ENCODE data around the gene STK32C. TPM values are rescaled to one million over a fixed set of nuclear protein-coding genes. Genes with fewer than 3 reads are reported as not detected.

The STK32C gene
- total and polyA plus RNA-seq, 10 of the 15 experiments (the other 5 are each of a cell fraction or from before 2014, with no cell fraction given) = 1.5 to 18.1 (median 6.4) TPM

DNA sequence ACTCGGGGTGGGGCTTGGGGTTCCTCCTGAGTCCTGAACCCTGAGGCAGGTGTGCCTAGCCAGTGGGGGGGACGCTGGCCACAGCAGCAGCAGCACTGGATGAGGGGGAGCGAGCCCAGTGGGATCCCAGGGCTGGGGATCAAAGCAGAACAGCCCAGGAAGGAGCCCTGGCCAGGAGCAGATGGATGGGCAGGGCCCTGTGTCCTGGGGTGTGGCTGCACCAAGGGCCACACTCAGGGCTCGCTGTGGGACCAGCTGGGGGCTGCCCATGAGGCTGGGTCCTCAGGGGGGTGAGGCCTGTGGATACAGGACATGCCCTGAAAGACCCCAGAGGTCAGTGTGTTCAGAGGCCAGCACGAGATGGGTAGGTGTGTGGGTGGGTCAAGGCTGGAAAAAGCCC, 50.9 kb downstream of the STK32C start:
- H3K4me1 ChIP-seq (ENCODE audit: control insufficient read depth, insufficient read depth, low read length) = no peaks in the 10 kb centered on the region
- FAIRE-seq (no peak), DNase-seq (ENCODE audit: low read depth, low spot score) (no peak), ATAC-seq (no peak)
- RAD21 ChIA-PET (ENCODE audit: unreplicated experiment) = no interaction called here
- H3K4me3 ChIP-seq = no peak overlapping the region
- in situ Hi-C loops (cut with MboI) = no loop called here
- H3K4me2 ChIP-seq (ENCODE audit: control insufficient read depth, insufficient read depth) = no peak overlapping the region
- CTCF ChIA-PET = no interaction called here
- WGBS (ENCODE audit: insufficient coverage, insufficient replicate concordance, low lambda C conversion rate, missing lambda C conversion rate) = 5% methylated on average over 5 of the region's 5 CpGs
- intact Hi-C loops (cut with micrococcal nuclease; ENCODE audit: unreplicated experiment) = no loop called here
- POLR2A ChIA-PET = no interaction called here
- H4K20me1 ChIP-seq (ENCODE audit: control insufficient read depth, insufficient read depth) = no peaks in the 10 kb centered on the region
- SMC1A ChIA-PET (ENCODE audit: uncharacterized antibody, unreplicated experiment) = no interaction called here
- H3K27me3 ChIP-seq (replicated peaks in 1 of 2; ENCODE audit: control insufficient read depth in 2 of 2, insufficient read depth in 2 of 2, low read length in 1 of 2) = no peaks in the 10 kb centered on the region
- TF ChIP-seq BMI1 (IDR thresholded peaks at IDR 0.05; ENCODE audit: borderline replicate concordance) (no peak), RELA (IDR thresholded peaks at IDR 0.05; ENCODE audit: borderline replicate concordance, partially characterized antibody) (no peak), RAD51 (IDR thresholded peaks at IDR 0.05) (no peak), MTA2 (IDR thresholded peaks at IDR 0.05; ENCODE audit: low read depth) (no peak)
- TF ChIP-seq, protein P1, sequence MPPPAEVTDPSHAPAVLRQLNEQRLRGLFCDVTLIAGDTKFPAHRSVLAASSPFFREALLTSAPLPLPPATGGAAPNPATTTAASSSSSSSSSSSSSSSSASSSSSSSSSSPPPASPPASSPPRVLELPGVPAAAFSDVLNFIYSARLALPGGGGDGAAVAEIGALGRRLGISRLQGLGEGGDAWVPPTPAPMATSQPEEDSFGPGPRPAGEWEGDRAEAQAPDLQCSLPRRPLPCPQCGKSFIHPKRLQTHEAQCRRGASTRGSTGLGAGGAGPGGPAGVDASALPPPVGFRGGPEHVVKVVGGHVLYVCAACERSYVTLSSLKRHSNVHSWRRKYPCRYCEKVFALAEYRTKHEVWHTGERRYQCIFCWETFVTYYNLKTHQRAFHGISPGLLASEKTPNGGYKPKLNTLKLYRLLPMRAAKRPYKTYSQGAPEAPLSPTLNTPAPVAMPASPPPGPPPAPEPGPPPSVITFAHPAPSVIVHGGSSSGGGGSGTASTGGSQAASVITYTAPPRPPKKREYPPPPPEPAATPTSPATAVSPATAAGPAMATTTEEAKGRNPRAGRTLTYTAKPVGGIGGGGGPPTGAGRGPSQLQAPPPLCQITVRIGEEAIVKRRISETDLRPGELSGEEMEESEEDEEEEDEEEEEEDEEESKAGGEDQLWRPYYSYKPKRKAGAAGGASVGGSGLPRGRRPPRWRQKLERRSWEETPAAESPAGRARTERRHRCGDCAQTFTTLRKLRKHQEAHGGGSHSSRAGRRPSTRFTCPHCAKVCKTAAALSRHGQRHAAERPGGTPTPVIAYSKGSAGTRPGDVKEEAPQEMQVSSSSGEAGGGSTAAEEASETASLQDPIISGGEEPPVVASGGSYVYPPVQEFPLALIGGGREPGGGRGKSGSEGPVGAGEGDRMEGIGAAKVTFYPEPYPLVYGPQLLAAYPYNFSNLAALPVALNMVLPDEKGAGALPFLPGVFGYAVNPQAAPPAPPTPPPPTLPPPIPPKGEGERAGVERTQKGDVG (CRISPR knock-in tag; IDR thresholded peaks at IDR 0.05) = no peak
- no peaks in the 10 kb centered on the region for H3K36me3 ChIP-seq (ENCODE audit: control insufficient read depth in 2 of 2, insufficient read depth in 2 of 2, low read length in 1 of 2)
- H3K79me2 ChIP-seq (ENCODE audit: control insufficient read depth, insufficient read depth, low read length) = no peaks in the 10 kb centered on the region
- H3K27ac ChIP-seq (ENCODE audit: control insufficient read depth, insufficient read depth) = no peak overlapping the region
- no peak overlapping the region for H2AFZ ChIP-seq (ENCODE audit: control insufficient read depth, low read depth, low read length)
- BruUV-seq (replicated peaks) = no TSS peak
- H3K9ac ChIP-seq (ENCODE audit: control insufficient read depth, insufficient read depth, low read length) = no peak overlapping the region
- H3K9me3 ChIP-seq (replicated peaks; ENCODE audit: control insufficient read depth, insufficient read depth, low read length) = no peaks in the 10 kb centered on the region

All from GM12878 (cell line).